HepG2 (cell line): ENCODE data around the gene TEX28.

Experiments used
- ATF7 ChIP-seq, 2 experiments: fragments of 450-650 bp in 1 of 2; sonication (generic) in 1 of 2; formaldehyde crosslinking in 1 of 2; IDR thresholded peaks; 2 replicates each; pipeline versions ENCODE4 v1.4.0 to v1.6.1; 2016 to 2020; ENCODE audit warnings: antibody characterized with exemption in 1 of 2, mild to moderate bottlenecking in 1 of 2, missing genetic modification reagents in 1 of 2
- BRD4 ChIP-seq: sonication (generic); formaldehyde crosslinking; IDR thresholded peaks from 2 replicates; pipeline ENCODE4 v1.4.0; 2020; ENCODE audit warnings: missing genetic modification reagents
- CTCF ChIP-seq: sonication (generic); formaldehyde crosslinking; IDR thresholded peaks from 2 replicates; pipeline ENCODE4 v1.5.0; 2020; ENCODE audit warnings: mild to moderate bottlenecking, missing genetic modification reagents, moderate library complexity
- E2F5 ChIP-seq: sonication (generic); formaldehyde crosslinking; conservative IDR thresholded peaks from 2 replicates; pipeline ENCODE4 v1.4.0; 2020; ENCODE audit warnings: missing genetic modification reagents
- ELF4 ChIP-seq: sonication (generic); formaldehyde crosslinking; IDR thresholded peaks from 2 replicates; pipeline ENCODE4 v1.5.0; 2020; ENCODE audit warnings: missing genetic modification reagents, mild to moderate bottlenecking, moderate library complexity, borderline replicate concordance
- FOXO4 ChIP-seq: sonication (generic); formaldehyde crosslinking; conservative IDR thresholded peaks from 2 replicates; pipeline ENCODE4 v1.8.1; 2023; ENCODE audit warnings: missing genetic modification reagents
- GABPA ChIP-seq, 2 experiments: IDR thresholded peaks; 2 replicates each; pipeline ENCODE4 v1.6.1; 2011 to 2016; ENCODE audit warnings: low read depth in 2 of 2, low read length in 1 of 2, missing biosample characterization in 1 of 2, missing genetic modification characterization in 1 of 2
- HNF4A ChIP-seq: sonication (generic); formaldehyde crosslinking; IDR thresholded peaks from 2 replicates; pipeline ENCODE4 v1.4.0; 2020; ENCODE audit warnings: missing genetic modification reagents
- LRRFIP1 ChIP-seq: sonication (generic); formaldehyde crosslinking; conservative IDR thresholded peaks from 2 replicates; pipeline ENCODE4 v1.4.0; 2020; ENCODE audit warnings: missing genetic modification reagents
- POLR2AphosphoS5 ChIP-seq: IDR thresholded peaks from 2 replicates; pipeline ENCODE4 v1.6.1; 2012; ENCODE audit warnings: low read depth, low read length
- TCF12 ChIP-seq, 2 experiments: fragments of 450-650 bp in 1 of 2; sonication (generic) in 1 of 2; formaldehyde crosslinking in 1 of 2; IDR thresholded peaks; 2 replicates each; pipeline versions ENCODE4 v1.6.1 to v1.8.0; 2017 to 2022; ENCODE audit warnings: antibody characterized with exemption in 1 of 2, mild to moderate bottlenecking in 1 of 2, missing genetic modification reagents in 1 of 2, moderate library complexity in 1 of 2
- ZNF382 ChIP-seq: sonication (generic); formaldehyde crosslinking; IDR thresholded peaks from 2 replicates; pipeline ENCODE4 v1.5.0; 2020; ENCODE audit warnings: missing genetic modification reagents, mild to moderate bottlenecking, borderline replicate concordance
- TF ChIP-seq, protein P1 (sequence below): sonication (generic); formaldehyde crosslinking; IDR thresholded peaks from 2 replicates; pipeline ENCODE4 v1.8.1; 2022; ENCODE audit warnings: mild to moderate bottlenecking, missing genetic modification reagents

GRCh38 chrX:154303476-154303875, 8.6 kb upstream of the TEX28 start:
- TF ChIP-seq, protein P1, sequence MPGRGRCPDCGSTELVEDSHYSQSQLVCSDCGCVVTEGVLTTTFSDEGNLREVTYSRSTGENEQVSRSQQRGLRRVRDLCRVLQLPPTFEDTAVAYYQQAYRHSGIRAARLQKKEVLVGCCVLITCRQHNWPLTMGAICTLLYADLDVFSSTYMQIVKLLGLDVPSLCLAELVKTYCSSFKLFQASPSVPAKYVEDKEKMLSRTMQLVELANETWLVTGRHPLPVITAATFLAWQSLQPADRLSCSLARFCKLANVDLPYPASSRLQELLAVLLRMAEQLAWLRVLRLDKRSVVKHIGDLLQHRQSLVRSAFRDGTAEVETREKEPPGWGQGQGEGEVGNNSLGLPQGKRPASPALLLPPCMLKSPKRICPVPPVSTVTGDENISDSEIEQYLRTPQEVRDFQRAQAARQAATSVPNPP (CRISPR knock-in tag), result no peak
- TF ChIP-seq TCF12 (IDR thresholded peaks at IDR 0.05) (no peak), TCF12 (CRISPR knock-in tag; IDR thresholded peaks at IDR 0.05) (no peak), BRD4 (CRISPR knock-in tag) (no peak), POLR2AphosphoS5 (no peak), ZNF382 (CRISPR knock-in tag) (no peak), E2F5 (CRISPR knock-in tag) (no peak), ATF7 (IDR thresholded peaks at IDR 0.05) (no peak), ATF7 (CRISPR knock-in tag; IDR thresholded peaks at IDR 0.05) (no peak), LRRFIP1 (no peak), CTCF (CRISPR knock-in tag) (no peak), ELF4 (no peak), HNF4A (CRISPR knock-in tag) (no peak), FOXO4 (CRISPR knock-in tag) (no peak), GABPA (IDR thresholded peaks at IDR 0.05; ENCODE audit: low read depth, low read length) (no peak), GABPA (CRISPR knock-in tag; IDR thresholded peaks at IDR 0.05; ENCODE audit: low read depth) (no peak)
